ENCODE results near the gene NTPCR. TPM values are rescaled to one million over a fixed set of nuclear protein-coding genes. Genes with fewer than 3 reads are reported as not detected.

The NTPCR gene, protein sequence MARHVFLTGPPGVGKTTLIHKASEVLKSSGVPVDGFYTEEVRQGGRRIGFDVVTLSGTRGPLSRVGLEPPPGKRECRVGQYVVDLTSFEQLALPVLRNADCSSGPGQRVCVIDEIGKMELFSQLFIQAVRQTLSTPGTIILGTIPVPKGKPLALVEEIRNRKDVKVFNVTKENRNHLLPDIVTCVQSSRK
- total RNA-seq = 14.9 and 17.2 TPM in 2 replicates

DNA sequence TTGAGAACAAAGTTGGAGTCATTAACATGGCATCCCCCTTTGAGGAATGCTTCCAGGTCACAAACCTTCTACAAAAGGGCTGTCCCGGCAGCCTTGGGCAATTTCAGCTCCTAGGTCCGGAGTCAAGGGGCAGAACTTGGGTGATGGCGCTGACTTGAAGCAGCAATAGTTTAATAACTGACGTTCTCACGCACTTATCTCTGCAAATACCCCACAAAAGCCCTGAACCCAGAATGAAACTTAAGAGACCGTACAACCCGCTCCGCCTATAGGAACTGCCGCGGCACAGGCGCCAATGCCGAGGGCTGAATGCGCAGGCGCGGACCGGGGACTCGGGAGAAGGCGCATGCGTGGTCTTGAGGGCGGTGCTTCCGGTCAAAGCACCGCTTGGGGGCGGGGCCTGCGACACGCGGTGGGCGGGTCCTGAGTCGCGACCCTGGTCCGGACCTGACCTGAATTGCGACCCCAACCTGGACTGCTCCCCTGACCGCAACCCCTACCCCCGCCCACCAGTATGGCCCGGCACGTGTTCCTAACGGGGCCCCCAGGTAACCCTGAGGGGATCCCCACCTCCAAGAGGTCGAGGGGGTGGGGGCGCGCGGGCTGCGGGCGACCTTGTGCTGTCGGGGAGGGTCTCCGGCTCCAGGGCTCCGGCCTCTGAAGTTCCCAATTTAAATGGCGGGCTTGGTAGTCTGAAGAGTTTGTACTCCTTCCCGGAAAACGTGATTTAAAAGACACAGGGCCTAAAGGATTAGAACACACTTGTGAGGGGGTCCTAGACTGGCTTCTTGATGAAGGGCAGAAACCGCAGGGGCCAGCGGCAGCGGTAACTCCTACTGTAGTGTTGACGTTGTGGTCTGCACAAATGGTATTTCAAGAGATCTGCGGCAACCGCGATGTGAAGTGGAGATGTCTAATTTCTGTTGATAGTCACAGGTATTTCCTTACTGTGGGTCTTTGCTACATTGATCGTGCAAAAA lies at the start of gene NTPCR:
TSS of gene NTPCR (plus strand) at position 415 of the 980 bp plus-strand sequence. CDS start at position 515, 100 bp downstream.

Other genes starting within 250 kb of the NTPCR start
- 1.8 TPM in 2 replicates for gene MAP10, start 145.2 kb upstream of the NTPCR start, total RNA-seq